22Rv1 (cell line): ENCODE results near the gene RPRML.
A peak's percentile ranks its signal among the peaks of the same experiment; 100 is the strongest.
"Not testable (repeated sequence)": the region's sequence is repeated elsewhere in the genome, so short reads cannot be mapped to it uniquely, and the experiment has no call there.

Experiments used
- H3K27ac ChIP-seq: fragments of 450-650 bp; 2 replicates; pipeline ENCODE4 v1.5.1; 2017
- CTCF ChIP-seq: fragments of 450-650 bp; IDR thresholded peaks from 2 replicates; pipeline ENCODE4 v1.5.1; 2017; ENCODE audit warnings: mild to moderate bottlenecking
- ZFX ChIP-seq: fragments of 450-650 bp; IDR thresholded peaks from 2 replicates; pipeline ENCODE4 v1.6.1; 2017; ENCODE audit warnings: antibody characterized with exemption, borderline replicate concordance

The RPRML gene

GRCh38 chr17:46979147-46979863 lies at the start of gene RPRML:
Gene RPRML, minus strand, starts transcription at chr17:46979253. Its CDS starts 246 bp downstream, at chr17:46979007.
- peak; percentile 3; the same call in 1 of the 2 replicates for TF ChIP-seq CTCF
- TF ChIP-seq ZFX, result no peak
- peak within 1 kb of the TSS; percentile 69 for H3K27ac ChIP-seq

GRCh38 chr17:47016966-47017365 lies 37.9 kb upstream of the RPRML start:
- H3K27ac ChIP-seq, result not testable (repeated sequence)

GRCh38 chr17:47013341-47013740 lies 34.3 kb upstream of the RPRML start:
- TF ChIP-seq CTCF (no peak), ZFX (no peak)
- H3K27ac ChIP-seq, result no peak overlapping the region

- TF ChIP-seq ZFX (no peak), CTCF (no peak)
- H3K27ac ChIP-seq, result no peak overlapping the region
Measured at GRCh38 chr17:47012457-47012856, 33.4 kb upstream of the RPRML start.

- TF ChIP-seq ZFX, result no peak
- no peak overlapping the region for H3K27ac ChIP-seq
Measured at GRCh38 chr17:47009759-47010594, 30.9 kb upstream of the RPRML start.

GRCh38 chr17:47004906-47005305 lies 25.9 kb upstream of the RPRML start:
- no peak overlapping the region for H3K27ac ChIP-seq
- TF ChIP-seq CTCF (no peak), ZFX (no peak)

- H3K27ac ChIP-seq, result not testable (repeated sequence)
Measured at GRCh38 chr17:47003864-47004263, 24.8 kb upstream of the RPRML start.

DNA sequence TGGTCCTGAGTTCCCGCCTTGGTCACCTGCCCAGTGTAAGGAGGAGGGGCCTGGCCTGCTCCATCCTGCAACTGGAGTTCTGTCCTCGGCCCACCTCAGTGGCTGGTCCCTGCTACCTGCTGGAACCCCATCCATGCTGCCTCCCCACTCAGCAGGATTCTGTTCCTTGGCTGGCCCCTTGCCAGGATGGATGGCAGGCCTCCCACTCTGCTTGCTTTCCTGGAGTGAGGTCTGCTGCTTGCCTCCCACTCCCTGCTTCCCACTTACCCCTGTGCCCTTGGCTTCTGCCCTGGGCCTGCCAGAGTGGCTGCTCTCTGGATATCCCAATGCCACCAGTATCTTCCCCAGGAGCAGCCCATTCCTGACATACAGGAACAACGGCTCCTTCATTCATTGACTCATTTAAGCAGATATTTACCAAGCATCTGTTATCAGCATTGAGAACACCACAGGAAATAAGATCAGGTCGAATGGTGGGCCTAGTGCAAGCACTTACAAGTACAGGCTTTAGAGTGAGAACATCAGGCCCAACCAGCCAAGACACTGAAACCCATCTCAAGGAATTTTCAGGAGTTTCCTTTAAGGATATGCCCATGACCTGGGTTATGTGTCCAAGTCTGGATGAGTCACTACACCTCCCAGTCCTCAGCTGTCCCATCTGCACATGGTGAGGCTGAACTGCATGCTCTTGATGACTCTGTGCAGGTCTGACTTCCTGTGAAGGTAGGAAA lies 17.0 kb upstream of the RPRML start:
- TF ChIP-seq ZFX, result no peak
- no peak for TF ChIP-seq CTCF
- no peak overlapping the region for H3K27ac ChIP-seq
